OCI-M2 (cell line): ENCODE data around the gene GRIK5.
"Not testable (repeated sequence)": the region's sequence is repeated elsewhere in the genome, so short reads cannot be mapped to it uniquely, and the experiment has no call there.

Experiments
- DNase-seq: peaks from one replicate; lab custom pipeline; 2025; ENCODE audit not compliant: unreplicated experiment; lab: John Stamatoyannopoulos, UW

The GRIK5 gene

DNA sequence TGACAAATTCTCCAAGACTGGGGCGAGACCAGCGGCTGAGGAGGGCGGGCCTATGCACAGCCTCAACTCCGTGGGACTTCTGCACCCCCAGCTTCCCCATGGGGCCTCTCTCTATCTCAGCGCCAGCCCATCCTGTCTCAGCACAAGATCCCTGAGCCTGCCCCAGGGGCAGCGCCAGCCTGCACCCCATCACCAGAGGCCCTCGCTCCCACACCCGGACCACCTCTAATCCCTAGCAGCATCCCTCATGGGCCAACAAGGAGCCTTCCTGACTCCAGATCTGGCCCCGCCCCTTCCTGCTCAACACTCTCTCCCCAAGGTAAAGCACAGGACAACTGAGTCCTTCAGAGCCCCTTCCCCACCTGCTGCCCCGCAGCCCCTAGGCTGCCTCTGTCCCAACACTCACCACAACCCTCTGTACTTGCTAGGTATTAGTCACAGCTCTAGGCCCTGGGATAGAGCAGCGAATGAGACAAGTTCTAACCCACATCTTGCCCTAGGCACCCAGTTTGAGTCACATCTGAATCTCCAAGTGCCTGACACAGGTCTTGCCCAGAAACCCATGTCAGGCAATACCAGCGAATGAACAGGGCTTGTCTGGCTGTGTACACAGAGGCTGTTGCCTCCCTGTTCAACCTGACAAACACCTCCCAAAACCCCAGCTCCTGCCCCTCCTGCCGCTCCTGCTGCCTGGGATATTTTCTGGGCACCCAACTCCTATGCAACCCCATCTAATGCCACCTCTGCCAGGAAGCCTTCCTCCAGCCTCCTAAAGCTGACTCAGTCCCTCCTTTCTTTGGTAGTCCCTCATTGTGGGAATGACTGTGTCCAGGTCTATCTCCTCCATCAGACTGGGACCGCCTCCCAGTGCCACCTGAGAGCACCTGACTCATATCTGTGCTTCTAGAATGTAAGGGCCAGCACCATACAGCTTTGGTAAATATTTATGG, 18.6 kb downstream of the GRIK5 start:
- DNase-seq = no peak

DNA sequence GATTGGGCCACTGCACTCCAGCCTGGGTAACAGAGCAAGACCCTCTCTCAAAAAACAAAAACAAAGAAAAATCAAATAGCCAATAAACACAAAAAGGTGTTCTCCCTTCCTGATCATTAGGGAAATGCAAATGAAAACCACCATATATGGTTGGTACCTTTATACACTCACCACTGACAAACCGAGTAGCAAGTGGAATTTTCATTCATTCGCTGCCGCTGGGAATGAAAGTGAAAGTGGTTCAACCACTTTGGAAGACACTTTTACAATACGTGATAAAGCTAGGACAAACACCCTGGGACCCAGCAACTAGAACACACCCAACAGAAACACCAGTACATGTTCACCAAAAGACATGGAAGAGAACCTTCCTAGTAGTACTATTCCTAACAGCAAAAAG, 21.0 kb downstream of the GRIK5 start:
- no peak for DNase-seq

DNA sequence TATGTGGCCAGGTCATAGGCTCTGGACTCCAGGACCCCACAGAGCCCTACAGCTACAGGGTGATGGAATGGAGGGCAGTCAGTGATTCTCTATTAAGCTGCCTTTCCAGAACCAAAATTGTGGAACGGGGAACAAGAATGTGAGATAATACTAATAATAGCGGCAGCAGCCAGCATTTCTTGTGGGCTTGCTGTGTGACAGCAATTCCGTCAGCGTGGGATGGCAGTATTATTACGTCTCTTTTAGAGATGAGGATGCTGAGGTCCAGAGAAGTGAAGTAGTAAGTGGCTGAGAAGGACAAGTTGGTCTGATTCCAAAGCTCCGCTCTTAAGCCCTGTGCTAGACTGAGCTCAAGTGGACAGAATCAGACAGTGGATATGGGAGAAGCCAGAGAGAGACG, 24.4 kb downstream of the GRIK5 start:
- no peak for DNase-seq

DNA sequence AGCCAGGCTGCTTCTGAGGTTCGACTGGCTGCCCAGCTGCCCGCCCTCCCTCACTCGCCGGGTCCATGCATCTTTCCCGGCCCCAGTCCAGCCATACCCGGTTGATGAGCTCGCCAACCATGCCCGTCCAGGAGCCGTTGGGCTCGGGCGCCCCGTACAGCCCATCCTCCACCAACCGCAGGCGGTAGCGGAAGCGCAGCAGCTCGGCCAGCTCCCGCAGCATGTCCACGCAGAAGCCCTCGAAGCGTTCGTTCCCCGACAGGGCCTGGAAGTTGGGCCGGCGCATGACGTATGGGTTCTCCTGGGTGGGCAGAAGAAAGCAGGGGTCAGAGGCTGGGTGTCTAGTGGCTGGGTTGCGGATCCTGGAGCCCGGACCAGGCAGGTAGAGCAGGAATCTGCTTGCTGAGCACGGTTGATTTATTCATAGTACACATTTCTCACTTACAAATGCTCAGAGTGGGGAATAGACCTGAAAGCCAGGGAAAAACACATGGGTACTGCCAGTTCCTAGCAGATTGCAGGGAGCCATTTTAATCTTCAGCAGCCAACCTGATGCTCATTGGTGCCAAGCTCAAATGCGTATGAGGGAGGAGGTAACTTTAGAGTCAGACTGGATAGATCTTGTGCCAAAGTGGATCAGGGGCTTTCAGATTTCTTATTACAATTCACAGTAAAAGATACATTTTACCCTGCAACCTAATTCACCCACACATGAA, 27.4 kb downstream of the GRIK5 start:
- no peak for DNase-seq

DNA sequence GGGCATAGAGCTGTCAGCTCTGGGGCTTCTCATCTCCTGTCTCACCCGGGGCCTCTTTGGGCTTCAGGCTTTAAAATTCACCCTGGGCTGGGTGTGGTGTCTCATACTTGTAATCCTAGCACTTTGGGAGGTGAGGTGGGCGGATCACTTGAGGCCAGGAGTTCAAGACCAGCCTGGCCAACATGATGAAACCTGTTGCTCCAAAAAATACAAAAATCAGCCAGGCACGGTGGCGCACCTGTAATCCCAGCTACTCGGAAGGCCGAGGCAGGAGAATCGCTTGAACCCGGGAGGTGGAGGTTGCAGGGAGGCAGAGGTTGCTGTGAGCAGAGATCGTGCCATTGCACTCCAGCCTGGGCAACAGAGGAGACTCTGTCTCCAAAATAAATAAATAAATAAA, 29.5 kb downstream of the GRIK5 start:
- DNase-seq = not testable (repeated sequence)

DNA sequence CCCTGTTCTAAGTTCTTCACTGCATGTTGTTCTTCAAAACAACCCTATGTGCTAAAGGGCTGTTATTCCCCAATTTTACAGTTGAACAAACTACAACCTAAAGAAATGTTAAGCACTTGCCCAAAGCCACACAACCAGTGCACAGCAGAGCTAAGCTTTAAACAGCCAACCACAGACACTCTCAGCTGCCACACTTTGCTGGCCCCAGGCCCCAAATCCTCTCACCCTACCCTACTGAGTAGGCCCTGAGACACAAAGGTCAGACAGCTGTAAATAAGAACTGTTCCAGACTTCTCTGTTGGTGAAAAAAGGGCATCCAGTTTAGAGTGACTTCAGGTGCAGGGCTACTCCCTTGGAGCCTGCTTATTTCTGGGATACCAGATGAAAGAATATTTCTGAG, 30.0 kb downstream of the GRIK5 start:
- DNase-seq = no peak

DNA sequence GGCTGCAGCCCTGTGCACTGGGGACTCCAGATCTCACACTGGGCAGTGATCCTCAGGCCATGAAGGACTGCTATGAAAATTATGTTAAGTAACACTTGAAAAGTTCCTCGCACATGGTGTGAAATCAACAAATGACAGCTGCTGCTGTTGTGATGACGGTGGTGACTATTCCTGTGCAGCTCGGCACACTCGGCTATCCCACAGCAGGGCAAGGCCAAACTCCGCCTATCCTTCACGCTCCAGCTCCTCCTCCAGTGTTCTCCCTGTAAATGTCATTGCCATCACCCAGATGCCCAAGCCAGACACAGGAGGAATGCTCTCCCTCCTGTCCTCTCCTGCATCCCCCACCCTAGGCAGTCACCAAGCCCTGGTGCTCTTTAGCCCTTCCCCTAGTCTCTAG, 31.3 kb downstream of the GRIK5 start:
- DNase-seq = no peak

DNA sequence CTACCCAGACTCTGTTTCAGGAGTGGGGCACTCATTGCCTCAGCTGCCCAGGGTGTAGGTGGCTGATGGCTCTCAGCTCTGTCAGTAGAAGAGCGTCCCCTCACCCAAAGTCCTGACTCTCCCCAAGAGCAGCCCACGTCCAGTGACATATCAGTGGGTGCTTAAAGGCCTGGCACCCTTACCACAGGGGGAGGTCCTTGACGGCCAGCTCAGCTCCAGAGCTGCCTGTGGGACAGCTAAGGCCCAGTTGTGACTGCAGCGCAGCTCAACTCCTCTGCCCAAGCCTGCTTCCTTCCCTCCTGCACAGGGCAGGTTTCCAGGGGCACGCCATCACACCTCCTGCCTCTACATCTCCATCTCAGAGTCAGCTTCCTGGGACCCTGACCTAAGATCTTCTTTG, 32.4 kb downstream of the GRIK5 start:
- DNase-seq = no peak

DNA sequence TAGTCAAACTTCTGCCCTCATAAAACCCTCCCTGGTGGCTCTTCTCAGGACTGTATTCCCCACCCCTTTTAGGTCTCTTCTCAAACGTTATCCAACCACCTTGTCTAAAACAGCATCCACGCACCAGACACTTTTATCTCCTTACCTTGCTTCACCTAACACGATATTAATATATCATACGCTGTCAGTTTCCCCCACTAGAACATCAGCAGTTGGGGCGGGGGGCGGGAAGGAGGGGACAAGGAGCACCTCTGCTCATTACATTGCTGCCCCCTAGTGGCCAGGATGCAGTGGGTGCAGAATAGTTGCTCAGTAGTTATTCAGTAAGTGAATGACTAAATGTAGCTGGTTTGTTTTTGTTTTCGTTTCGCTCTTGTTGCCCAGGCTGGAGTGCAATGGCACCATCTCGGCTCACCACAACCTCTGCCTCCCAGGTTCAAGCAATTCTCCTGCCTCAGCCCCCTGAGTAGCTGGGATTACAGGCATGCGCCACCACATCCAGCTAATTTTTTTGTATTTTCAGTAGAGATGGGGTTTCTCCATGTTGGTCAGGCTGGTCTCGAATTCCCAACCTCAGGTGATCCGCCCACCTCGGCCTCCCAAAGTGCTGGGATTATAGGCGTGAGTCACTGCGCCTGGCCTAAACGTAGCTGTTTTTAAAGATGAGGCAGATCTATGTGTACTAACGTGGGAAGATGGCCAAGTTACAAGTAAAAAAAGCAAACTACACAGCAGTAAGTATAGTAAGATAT, 35.2 kb downstream of the GRIK5 start:
- not testable (repeated sequence) for DNase-seq

DNA sequence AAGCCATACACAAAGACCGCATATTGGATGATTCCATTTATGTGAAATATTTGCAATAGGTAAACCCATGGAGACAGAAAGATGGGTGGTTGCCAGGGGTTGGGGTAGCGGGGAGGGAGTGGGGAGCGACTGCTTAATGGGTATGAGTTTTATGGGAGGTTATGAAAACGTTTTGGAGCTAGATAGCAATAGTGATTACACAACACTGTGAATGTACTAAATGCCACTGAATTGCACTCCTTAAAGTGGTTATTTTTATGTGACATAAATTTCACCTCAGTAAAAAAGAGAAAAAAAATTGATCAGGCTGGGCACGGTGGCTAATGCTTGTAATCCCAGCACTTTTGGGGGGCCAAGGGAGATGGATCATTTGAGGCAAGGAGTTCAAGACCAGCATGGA, 36.6 kb downstream of the GRIK5 start:
- DNase-seq = no peak

DNA sequence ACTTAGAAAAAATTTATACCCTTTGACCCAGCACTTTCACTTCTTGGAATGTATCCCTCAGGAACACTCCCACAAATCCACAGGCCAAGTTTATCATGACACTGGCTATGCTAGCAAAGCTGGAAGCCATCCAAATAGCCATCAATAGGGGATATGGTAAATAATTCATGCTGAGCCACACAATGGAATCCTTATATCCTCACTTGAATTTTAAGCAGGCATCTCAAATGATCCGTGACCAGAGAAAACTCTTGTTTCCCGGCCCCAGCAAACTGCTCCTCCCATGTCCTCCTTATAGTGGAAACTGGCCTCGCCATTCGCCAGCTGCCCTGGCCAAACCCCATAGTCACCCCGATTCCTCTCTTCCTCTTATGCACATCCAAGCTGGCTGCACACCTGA, 37.6 kb downstream of the GRIK5 start:
- DNase-seq = no peak

DNA sequence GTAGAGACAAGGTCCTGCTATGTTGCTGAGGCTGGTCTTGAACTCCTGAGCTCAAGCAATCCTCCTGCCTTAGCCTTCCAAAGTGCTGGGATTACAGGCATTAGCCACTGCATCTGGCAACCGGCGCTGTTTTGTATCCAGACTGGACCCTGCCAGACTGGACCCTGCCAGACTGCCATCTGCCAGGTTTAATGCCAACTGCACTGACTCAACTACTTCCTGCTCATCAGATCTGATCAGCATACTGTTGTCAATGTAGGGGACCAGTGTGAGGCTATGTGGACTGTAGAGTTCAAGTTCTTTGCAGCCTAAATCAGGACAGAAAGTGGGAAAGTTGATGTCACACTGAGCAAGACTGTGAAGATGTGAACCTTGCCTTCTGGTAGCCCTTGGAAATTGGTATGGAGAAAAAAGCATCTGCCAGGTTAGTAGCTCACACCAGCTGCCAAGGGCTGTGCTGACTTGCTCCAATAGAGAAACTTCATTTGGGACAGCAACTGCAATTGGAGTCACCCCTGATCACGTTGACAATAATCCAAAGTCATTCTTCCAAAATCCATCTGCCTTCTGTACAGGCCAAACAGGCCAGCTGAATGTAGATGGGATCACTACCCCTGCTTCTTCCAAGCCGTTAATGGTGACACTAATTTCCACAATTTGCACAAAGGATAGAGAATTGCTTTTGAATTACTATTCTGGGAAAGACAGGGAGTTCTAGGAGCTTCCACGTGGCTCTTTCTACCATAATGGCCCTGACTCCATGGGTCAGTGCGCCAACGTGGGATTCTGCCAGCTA, 39.2 kb downstream of the GRIK5 start:
- no peak for DNase-seq

DNA sequence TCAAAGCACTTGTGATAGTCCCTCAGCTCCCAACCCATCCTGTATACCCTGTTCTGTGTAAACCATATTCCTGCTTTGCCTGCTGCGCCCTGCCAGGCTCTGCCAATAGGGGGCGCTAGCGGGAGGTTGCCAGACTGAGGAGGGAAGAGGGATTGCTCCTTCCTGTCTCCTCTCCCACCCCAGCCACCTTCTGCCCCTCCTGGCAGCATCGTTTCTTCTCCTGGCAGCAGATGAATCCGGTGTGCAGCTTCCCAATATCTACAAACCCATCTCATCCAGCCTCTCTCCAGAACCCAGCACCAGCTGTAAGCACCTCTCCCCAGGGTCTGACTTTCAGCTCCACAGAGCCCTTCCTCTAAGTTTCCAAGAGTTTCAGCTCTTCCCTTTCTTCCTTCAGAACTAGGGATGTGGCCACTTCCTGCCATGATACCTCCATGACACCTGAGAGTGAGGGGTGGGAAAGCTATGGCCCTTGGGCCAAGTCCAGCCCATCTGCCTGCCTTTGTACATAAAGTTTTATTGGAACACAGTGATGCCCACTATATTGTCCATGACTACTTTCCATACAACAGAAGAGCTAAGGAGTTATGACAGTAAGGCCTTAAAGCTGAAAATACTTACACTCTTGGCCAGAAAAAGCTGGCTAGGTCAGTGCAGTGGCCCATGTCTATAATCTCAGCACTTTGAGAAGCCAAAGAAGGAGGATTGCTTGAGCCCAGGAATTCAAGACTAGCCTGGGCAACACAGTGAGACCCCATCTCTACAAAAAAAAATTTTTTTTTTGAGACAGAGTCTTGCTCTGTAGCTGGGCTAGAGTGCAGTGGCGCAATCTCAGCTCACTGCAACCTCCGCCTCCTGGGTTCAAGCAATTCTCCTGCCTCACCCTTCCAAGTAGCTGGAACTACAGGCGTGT, 41.4 kb downstream of the GRIK5 start:
- DNase-seq = no peak

DNA sequence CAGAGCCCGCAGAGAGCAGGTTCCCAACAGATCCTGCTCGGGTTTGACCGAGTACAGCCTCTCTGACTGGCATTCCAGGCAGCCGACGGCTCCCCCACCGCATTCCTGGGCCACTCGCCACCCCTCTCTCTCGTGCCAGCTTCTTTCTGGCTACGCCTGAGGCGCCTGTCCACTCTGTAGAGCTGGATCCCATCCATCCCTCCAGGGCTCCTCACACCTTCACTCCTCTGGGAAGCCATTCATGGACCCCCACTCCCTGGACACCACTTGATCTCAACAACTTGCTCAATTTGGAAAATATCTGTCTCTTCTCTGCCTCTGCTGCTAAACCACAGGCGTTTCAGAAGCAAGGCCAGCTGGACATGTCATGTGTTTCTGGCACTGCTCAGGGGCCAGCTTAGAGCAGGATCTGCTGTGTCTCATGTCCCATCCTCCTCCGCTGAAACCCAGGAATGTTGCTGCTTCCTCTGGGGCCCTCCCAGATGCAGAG, 45.3 kb downstream of the GRIK5 start:
- DNase-seq = no peak

DNA sequence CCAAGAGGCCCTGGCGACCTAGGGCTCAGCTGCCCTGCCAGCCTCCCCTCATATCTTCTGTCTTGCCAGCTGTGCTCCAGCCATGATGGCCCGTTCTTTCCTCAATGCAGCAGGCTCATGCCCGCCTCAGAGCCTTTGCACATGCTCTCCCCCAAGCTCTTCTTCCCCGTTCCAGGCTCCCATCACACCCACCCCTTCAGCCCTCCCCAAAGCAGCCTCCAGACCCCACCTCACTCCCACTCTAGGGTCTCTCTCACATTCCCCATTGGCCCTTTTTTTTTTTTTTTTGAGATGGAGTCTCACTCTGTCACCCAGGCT, 46.1 kb downstream of the GRIK5 start:
- no peak for DNase-seq

DNA sequence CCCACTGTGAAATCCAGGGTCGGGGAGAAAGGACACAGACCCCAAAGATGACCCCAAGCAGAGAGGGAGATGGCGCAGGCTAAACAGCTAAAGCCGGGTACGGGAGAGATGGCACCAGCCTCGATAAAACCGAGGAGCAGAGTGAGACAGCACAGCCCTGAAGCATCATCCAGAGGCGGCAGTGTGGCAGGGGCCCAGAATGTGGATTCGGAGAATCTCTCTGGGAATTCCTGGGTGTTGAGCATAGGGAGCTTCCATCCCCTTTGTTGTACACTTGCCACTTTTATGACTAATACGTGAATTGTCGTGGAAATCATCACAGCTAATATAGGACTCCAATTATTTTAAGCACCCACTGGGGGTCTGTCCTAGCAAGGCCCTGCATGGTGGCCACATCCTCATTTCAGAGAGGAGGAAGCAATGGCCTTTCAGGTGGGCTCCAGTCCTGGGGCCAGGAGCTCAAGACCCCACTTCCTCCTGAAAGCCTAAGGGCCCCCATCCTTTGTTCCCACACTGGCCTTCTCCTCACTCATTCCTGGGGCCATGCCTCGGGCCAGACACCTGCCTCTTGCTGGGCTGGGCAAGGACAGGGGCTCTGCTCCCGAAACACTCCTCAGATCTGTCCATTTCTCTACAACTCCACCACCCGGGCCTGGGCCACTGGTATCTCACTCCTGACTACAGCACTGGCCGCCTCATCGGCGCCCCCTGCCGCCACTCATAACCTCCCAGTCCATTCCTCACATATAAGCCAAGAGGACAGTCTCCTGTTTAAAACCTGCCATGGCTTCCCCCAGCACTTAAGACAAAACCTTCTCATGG, 46.7 kb downstream of the GRIK5 start:
- no peak for DNase-seq

DNA sequence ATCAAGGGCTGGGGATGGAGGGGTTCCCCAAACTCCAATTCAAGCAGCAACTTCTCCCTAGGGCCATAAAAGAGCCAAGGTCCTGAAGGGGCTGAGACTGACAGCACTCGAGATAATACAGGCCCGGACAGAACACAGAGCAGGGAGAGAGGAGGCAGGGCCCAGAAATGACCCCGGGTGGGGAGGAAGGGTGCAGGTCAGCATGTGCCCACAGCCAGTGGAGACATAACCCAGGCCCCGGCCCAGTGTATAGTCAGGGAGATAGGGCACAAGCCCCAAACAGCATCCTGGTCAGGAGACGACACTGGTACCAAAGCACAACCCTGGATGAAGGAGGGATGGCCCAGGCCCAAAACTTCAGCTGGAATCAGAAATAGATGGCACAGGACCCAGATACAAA, 47.4 kb downstream of the GRIK5 start:
- DNase-seq = no peak

DNA sequence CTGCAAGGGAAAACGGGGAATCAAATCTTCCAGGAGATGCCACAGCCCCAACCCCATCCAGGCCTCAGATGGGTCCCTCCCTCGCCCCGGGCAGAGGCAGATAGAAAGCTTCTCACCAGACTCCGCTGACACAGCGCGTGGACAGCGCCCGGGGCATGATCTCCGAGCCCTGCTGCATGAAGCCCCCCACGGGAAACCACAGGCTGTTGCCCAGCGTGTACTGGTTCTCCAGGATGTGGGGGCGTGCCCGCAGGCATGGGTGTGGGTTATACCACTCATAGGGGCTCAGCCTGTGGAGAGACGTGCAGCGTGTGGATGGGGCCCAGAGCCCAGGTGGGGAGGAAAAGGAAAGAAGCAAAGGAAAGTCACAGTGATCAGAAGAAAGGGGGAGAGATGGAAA, 48.8 kb downstream of the GRIK5 start:
- no peak for DNase-seq
